GM20000 (cell line): ENCODE measurements around the gene CYP21A2.
"Not testable (repeated sequence)": the region's sequence is repeated elsewhere in the genome, so short reads cannot be mapped to it uniquely, and the experiment has no call there.

Experiments used
- DNase-seq: peaks from one replicate; pipeline ENCODE4 v3.0.0; 2012; ENCODE audit warnings: low spot score
- CTCF ChIP-seq: IDR thresholded peaks from 2 replicates; pipeline ENCODE4 v1.5.1; 2012; ENCODE audit warnings: mild to moderate bottlenecking, control low read depth; ENCODE audit errors: extremely low read depth, missing control alignments

CYP21A2 gene

GRCh38 chr6:32035283-32036013 is 2.8 kb upstream of the CYP21A2 start:
- not testable (repeated sequence) for DNase-seq

GRCh38 chr6:32037136-32037535 is 1.1 kb upstream of the CYP21A2 start:
- not testable (repeated sequence) for DNase-seq

- not testable (repeated sequence) for DNase-seq
Measured at GRCh38 chr6:32038878-32039277, 663 bp downstream of the CYP21A2 start.

GRCh38 chr6:32039321-32040274 is 1.4 kb downstream of the CYP21A2 start:
- not testable (repeated sequence) for DNase-seq

- DNase-seq = not testable (repeated sequence)
Measured at GRCh38 chr6:32040299-32041049, 2.3 kb downstream of the CYP21A2 start.

- not testable (repeated sequence) for DNase-seq
Measured at GRCh38 chr6:32041050-32041321, 2.8 kb downstream of the CYP21A2 start.

GRCh38 chr6:32041385-32041784 is 3.2 kb downstream of the CYP21A2 start:
- DNase-seq = not testable (repeated sequence)

GRCh38 chr6:32042276-32042675 is 4.1 kb downstream of the CYP21A2 start:
- DNase-seq = not testable (repeated sequence)

- DNase-seq = not testable (repeated sequence)
Measured at GRCh38 chr6:32043589-32044380, 5.6 kb downstream of the CYP21A2 start.

GRCh38 chr6:32044916-32045315 is 6.7 kb downstream of the CYP21A2 start:
- DNase-seq = not testable (repeated sequence)

GRCh38 chr6:32045811-32046449 is 7.7 kb downstream of the CYP21A2 start:
- TF ChIP-seq CTCF = no peak
- DNase-seq = no peak

- no peak for TF ChIP-seq CTCF
- no peak for DNase-seq
Measured at GRCh38 chr6:32046450-32047083, 8.4 kb downstream of the CYP21A2 start.
